ENCODE results near the gene TGFBR3.

DNA sequence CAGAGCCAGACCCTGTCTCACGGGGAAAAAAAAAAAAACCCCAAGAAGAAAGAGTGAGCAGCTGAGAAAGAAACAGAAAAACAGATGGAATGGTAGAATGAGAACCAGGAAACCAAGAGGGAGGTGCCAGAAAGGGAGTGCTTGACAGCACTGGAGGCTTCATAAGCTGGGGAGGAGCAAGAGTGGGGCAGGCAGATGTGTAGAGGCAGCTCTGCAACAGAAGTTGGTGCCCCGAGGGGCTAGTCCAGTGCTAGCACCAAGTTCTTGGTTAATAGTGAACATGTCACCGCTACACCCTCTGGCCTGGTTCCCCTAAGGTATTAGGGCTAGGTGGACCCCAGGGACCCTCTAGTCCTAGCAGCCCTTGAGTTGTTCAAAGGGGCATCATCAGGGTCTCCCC, 98.0 kb downstream of the TGFBR3 start:
- TF ChIP-seq, protein P1, sequence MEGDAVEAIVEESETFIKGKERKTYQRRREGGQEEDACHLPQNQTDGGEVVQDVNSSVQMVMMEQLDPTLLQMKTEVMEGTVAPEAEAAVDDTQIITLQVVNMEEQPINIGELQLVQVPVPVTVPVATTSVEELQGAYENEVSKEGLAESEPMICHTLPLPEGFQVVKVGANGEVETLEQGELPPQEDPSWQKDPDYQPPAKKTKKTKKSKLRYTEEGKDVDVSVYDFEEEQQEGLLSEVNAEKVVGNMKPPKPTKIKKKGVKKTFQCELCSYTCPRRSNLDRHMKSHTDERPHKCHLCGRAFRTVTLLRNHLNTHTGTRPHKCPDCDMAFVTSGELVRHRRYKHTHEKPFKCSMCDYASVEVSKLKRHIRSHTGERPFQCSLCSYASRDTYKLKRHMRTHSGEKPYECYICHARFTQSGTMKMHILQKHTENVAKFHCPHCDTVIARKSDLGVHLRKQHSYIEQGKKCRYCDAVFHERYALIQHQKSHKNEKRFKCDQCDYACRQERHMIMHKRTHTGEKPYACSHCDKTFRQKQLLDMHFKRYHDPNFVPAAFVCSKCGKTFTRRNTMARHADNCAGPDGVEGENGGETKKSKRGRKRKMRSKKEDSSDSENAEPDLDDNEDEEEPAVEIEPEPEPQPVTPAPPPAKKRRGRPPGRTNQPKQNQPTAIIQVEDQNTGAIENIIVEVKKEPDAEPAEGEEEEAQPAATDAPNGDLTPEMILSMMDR (IDR thresholded peaks at IDR 0.05), result no peak
- no peak for TF ChIP-seq POLR2AphosphoS5 (IDR thresholded peaks at IDR 0.05; ENCODE audit: low read depth, low read length)
- no peak for TF ChIP-seq REST (IDR thresholded peaks at IDR 0.05; ENCODE audit: insufficient read depth in 1 of 2, low read depth in 2 of 2, low read length in 1 of 2)
- TF ChIP-seq TCF7L2 (IDR thresholded peaks at IDR 0.05; ENCODE audit: low read depth, low read length), result no peak

All from Panc1 (cell line).